HUES48 (cell line): ENCODE results near the gene AXDND1.
A peak's percentile ranks its signal among the peaks of the same experiment; 100 is the strongest.
"Not testable (repeated sequence)": the region's sequence is repeated elsewhere in the genome, so short reads cannot be mapped to it uniquely, and the experiment has no call there.

Source experiments
- H3K27ac ChIP-seq: one replicate; pipeline ENCODE4 v1.7.0; 2013; ENCODE audit warnings: low read depth, low read length, inconsistent platforms
- H3K27me3 ChIP-seq: 2 replicates; pipeline ENCODE4 v1.6.1; 2013; ENCODE audit warnings: mild to moderate bottlenecking, low read length; ENCODE audit not compliant: control insufficient read depth, insufficient read depth
- H3K36me3 ChIP-seq: 2 replicates; pipeline ENCODE4 v1.6.1; 2013; ENCODE audit warnings: low read length; ENCODE audit not compliant: control insufficient read depth, insufficient read depth
- H3K4me1 ChIP-seq: 2 replicates; pipeline ENCODE4 v1.6.1; 2013; ENCODE audit warnings: mild to moderate bottlenecking, low read length; ENCODE audit not compliant: control insufficient read depth, insufficient read depth
- H3K4me3 ChIP-seq: 2 replicates; pipeline ENCODE4 v1.5.1; 2013; ENCODE audit warnings: mild to moderate bottlenecking, low read depth, low read length
- H3K9ac ChIP-seq: 2 replicates; pipeline ENCODE4 v1.6.1; 2013; ENCODE audit warnings: mild to moderate bottlenecking, low read depth, low read length, moderate library complexity
- H3K9me3 ChIP-seq: 2 replicates; pipeline ENCODE4 v1.6.1; 2013; ENCODE audit warnings: low read length; ENCODE audit not compliant: control insufficient read depth, insufficient read depth

Gene AXDND1

GRCh38 chr1:179518544-179518943 is 152.8 kb downstream of the AXDND1 start:
- not testable (repeated sequence) for H3K4me1 ChIP-seq, H3K36me3 ChIP-seq, H3K27ac ChIP-seq, H3K9me3 ChIP-seq, H3K27me3 ChIP-seq, H3K9ac ChIP-seq, H3K4me3 ChIP-seq

DNA sequence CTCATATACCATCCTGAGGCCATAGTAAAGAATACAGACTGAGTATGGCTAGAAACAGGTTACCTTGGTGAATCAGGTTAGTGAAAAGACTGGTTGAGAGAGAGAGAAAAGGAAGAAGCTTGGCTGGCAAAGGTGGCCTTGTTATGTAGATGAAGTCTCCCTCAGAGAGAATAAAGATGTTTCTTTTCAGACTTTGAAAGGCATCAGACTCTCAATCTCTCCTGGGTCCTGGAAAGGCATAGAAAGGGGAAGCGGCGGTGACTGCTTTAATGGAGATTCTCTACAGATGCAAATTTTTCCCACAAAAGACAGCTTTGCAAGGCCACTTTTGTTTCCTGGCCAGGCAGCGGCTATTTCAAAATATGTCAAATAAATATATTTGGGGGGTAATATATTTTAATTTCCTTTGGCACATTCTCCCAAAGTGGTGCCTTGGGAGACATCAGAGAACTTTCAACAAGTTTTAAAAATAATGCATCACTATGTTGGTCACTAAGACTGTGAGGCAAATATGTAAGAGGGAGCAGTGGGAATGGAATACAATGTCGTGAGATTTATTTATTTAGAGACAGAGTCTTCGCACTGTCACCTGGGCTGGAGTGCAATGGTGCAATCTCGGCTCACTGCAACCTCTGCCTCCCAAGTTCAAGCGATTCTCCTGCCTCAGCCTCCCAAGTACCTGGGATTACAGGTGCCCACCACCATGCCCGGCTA is 163.9 kb downstream of the AXDND1 start:
- Histone ChIP-seq H3K9me3 (no peaks in the 10 kb centered on the region), H3K4me3 (no peak overlapping the region), H3K36me3 (no peaks in the 10 kb centered on the region), H3K27me3 (no peaks in the 10 kb centered on the region), H3K4me1 (peaks cover 24% of the 10 kb centered on the region), H3K9ac (no peak overlapping the region), H3K27ac (peak overlapping the region; percentile 94)

DNA sequence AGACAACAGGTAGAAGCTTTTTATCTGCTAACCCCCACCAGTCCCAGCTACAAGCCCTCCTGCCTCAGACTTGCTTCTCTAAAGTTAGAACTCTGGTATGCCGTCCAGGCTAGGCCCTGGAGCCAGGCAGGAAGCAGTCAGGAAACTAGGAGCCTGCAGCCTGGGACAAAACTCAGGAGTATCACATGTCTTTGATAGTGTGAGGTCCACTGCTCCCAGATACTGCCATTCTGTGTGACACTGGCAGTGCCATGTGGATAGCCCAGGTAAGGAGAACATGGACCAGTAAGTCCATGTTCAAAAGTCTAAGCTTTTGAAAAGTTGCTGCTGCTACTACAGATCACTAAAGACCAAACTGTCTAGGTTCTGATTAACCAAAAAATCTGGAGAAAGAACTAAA is 164.6 kb downstream of the AXDND1 start:
- no peaks in the 10 kb centered on the region for H3K27me3 ChIP-seq
- H3K36me3 ChIP-seq: no peaks in the 10 kb centered on the region

DNA sequence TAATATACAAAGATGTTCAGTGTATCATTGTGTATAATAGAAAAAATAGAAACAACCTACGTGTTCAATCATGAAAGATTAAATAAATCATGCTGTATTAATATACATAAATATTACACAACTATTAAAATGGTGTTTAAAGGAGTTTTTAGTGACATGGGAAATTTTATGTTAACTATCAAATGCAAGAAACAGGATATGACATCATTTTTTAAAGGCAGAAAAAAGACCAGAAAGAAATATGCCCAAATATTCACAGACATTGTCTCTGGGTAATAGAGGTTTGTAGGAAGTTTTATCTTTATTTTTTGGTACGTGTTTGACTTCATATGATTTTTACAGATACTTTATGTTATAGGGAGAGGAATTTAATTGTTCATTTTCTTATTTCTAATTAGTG is 176.0 kb downstream of the AXDND1 start:
- Histone ChIP-seq H3K36me3 (no peaks in the 10 kb centered on the region), H3K27ac (no peak overlapping the region), H3K27me3 (no peaks in the 10 kb centered on the region), H3K9me3 (peaks cover 12% of the 10 kb centered on the region), H3K4me3 (no peak overlapping the region), H3K4me1 (no peaks in the 10 kb centered on the region), H3K9ac (no peak overlapping the region)

More for the DNA sequence above, 164.6 kb downstream of the AXDND1 start:
- no peak overlapping the region for H3K9ac ChIP-seq
- H3K4me3 ChIP-seq: no peak overlapping the region
- no peaks in the 10 kb centered on the region for H3K9me3 ChIP-seq
- peaks cover 23% of the 10 kb centered on the region for H3K4me1 ChIP-seq
- H3K27ac ChIP-seq: peak overlapping the region; percentile 94

- H3K36me3 ChIP-seq: no peaks in the 10 kb centered on the region
- no peak overlapping the region for H3K27ac ChIP-seq
- H3K9ac ChIP-seq: no peak overlapping the region
- no peaks in the 10 kb centered on the region for H3K27me3 ChIP-seq
- H3K4me3 ChIP-seq: no peak overlapping the region
- no peaks in the 10 kb centered on the region for H3K4me1 ChIP-seq
- peaks cover 12% of the 10 kb centered on the region for H3K9me3 ChIP-seq
Observed at GRCh38 chr1:179545321-179545720, 179.6 kb downstream of the AXDND1 start.

- Histone ChIP-seq H3K27me3 (no peaks in the 10 kb centered on the region), H3K27ac (no peak overlapping the region), H3K4me3 (no peak overlapping the region), H3K36me3 (no peaks in the 10 kb centered on the region), H3K9me3 (no peaks in the 10 kb centered on the region), H3K9ac (no peak overlapping the region), H3K4me1 (0 out of 2 replicates have a peak, but pooled peaks cover 8% of the 10 kb centered on the region)
Observed at GRCh38 chr1:179547021-179547535, 181.3 kb downstream of the AXDND1 start.

GRCh38 chr1:179548666-179549367 is 183.0 kb downstream of the AXDND1 start:
- Histone ChIP-seq H3K4me3 (no peak overlapping the region), H3K36me3 (no peaks in the 10 kb centered on the region), H3K27me3 (no peaks in the 10 kb centered on the region), H3K9ac (no peak overlapping the region), H3K4me1 (0 out of 2 replicates have a peak, but pooled peaks cover 8% of the 10 kb centered on the region), H3K27ac (no peak overlapping the region), H3K9me3 (no peaks in the 10 kb centered on the region)

- Histone ChIP-seq H3K4me3 (no peak overlapping the region), H3K27me3 (no peaks in the 10 kb centered on the region), H3K4me1 (0 out of 2 replicates have a peak, but pooled peaks cover 8% of the 10 kb centered on the region), H3K9ac (no peak overlapping the region), H3K9me3 (no peaks in the 10 kb centered on the region), H3K36me3 (no peaks in the 10 kb centered on the region), H3K27ac (no peak overlapping the region)
Observed at GRCh38 chr1:179549368-179549700, 183.6 kb downstream of the AXDND1 start.

GRCh38 chr1:179550746-179551682 is 185.2 kb downstream of the AXDND1 start:
- Histone ChIP-seq H3K36me3 (no peaks in the 10 kb centered on the region), H3K27ac (no peak overlapping the region), H3K4me3 (no peak overlapping the region), H3K4me1 (0 out of 2 replicates have a peak, but pooled peaks cover 8% of the 10 kb centered on the region), H3K27me3 (no peaks in the 10 kb centered on the region), H3K9ac (no peak overlapping the region), H3K9me3 (no peaks in the 10 kb centered on the region)

- Histone ChIP-seq H3K4me1 (0 out of 2 replicates have a peak, but pooled peaks cover 8% of the 10 kb centered on the region), H3K27me3 (no peaks in the 10 kb centered on the region), H3K9ac (no peak overlapping the region), H3K36me3 (no peaks in the 10 kb centered on the region), H3K9me3 (no peaks in the 10 kb centered on the region), H3K27ac (no peak overlapping the region), H3K4me3 (no peak overlapping the region)
Observed at GRCh38 chr1:179554427-179554826, 188.7 kb downstream of the AXDND1 start.
